ENCODE results near the gene PACSIN3.
"Not testable (repeated sequence)": the region's sequence is repeated elsewhere in the genome, so short reads cannot be mapped to it uniquely, and the experiment has no call there.

PACSIN3 gene
- long read RNA-seq, donor 1, partial matches to known transcripts = 0 of 3 reads
- long read RNA-seq, donor 1, other reads (novel, unspliced or antisense) = 0 of 3 reads
- long read RNA-seq, donor 2, transcript PACSIN3-201 (11 exons, 1,843 nt) = major isoform, 6 of 6 reads
- long read RNA-seq, donor 2, partial matches to known transcripts = 0 of 6 reads
- long read RNA-seq, donor 2, other reads (novel, unspliced or antisense) = 0 of 6 reads
- long read RNA-seq, donor 3, partial matches to known transcripts = 0 of 1 reads
- long read RNA-seq, donor 3, other reads (novel, unspliced or antisense) = 0 of 1 reads
- long read RNA-seq, donor 4, partial matches to known transcripts = 12 of 14 reads
- long read RNA-seq, donor 4, other reads (novel, unspliced or antisense) = 0 of 14 reads
- long read RNA-seq, donor 5, partial matches to known transcripts = 8 of 10 reads
- long read RNA-seq, donor 5, other reads (novel, unspliced or antisense) = 0 of 10 reads
- long read RNA-seq, donor 6, partial matches to known transcripts = 0 of 4 reads
- long read RNA-seq, donor 6, other reads (novel, unspliced or antisense) = 0 of 4 reads
- long read RNA-seq, donor 7, transcript PACSIN3-201 (11 exons, 1,843 nt) = major isoform, 5 of 5 reads
- long read RNA-seq, donor 7, partial matches to known transcripts = 0 of 5 reads
- long read RNA-seq, donor 7, other reads (novel, unspliced or antisense) = 0 of 5 reads
- long read RNA-seq, donor 8, transcript PACSIN3-201 (11 exons, 1,843 nt) = major isoform, 6 of 15 reads
- long read RNA-seq, donor 8, partial matches to known transcripts = 9 of 15 reads
- long read RNA-seq, donor 8, other reads (novel, unspliced or antisense) = 0 of 15 reads

GRCh38 chr11:47186076-47186699 lies at the start of gene PACSIN3:
Gene PACSIN3 (minus strand): TSS chr11:47186434. CDS start chr11:47182727, 3,707 bp downstream.
- DNase-seq = no peak

GRCh38 chr11:47235163-47235562 lies 48.9 kb upstream of the PACSIN3 start:
- DNase-seq = no peak

- no peak for DNase-seq
Observed at GRCh38 chr11:47234669-47235100, 48.5 kb upstream of the PACSIN3 start.

- no peak for DNase-seq
Observed at GRCh38 chr11:47233989-47234668, 47.9 kb upstream of the PACSIN3 start.

GRCh38 chr11:47233051-47233450 lies 46.8 kb upstream of the PACSIN3 start:
- no peak for DNase-seq

GRCh38 chr11:47229161-47229560 lies 42.9 kb upstream of the PACSIN3 start:
- no peak for DNase-seq

GRCh38 chr11:47225552-47226400 lies 39.5 kb upstream of the PACSIN3 start:
- DNase-seq = no peak

- no peak for DNase-seq
Observed at GRCh38 chr11:47222696-47223095, 36.5 kb upstream of the PACSIN3 start.

- DNase-seq = no peak
Observed at GRCh38 chr11:47220401-47220821, 34.2 kb upstream of the PACSIN3 start.

GRCh38 chr11:47216121-47216798 lies 30.0 kb upstream of the PACSIN3 start:
- peak; percentile 55 for DNase-seq

- DNase-seq = no peak
Observed at GRCh38 chr11:47215366-47215910, 29.2 kb upstream of the PACSIN3 start.

- DNase-seq = no peak
Observed at GRCh38 chr11:47213950-47214565, 27.8 kb upstream of the PACSIN3 start.

GRCh38 chr11:47212938-47213337 lies 26.7 kb upstream of the PACSIN3 start:
- no peak for DNase-seq

- no peak for DNase-seq
Observed at GRCh38 chr11:47208628-47209027, 22.4 kb upstream of the PACSIN3 start.

GRCh38 chr11:47208008-47208552 lies 21.8 kb upstream of the PACSIN3 start:
- not testable (repeated sequence) for DNase-seq

GRCh38 chr11:47207459-47207858 lies 21.2 kb upstream of the PACSIN3 start:
- no peak for DNase-seq

GRCh38 chr11:47206577-47206976 lies 20.3 kb upstream of the PACSIN3 start:
- DNase-seq = not testable (repeated sequence)

GRCh38 chr11:47204637-47204989 lies 18.4 kb upstream of the PACSIN3 start:
- no peak for DNase-seq

- DNase-seq = no peak
Observed at GRCh38 chr11:47202576-47202975, 16.3 kb upstream of the PACSIN3 start.

- no peak for DNase-seq
Observed at GRCh38 chr11:47201015-47201414, 14.8 kb upstream of the PACSIN3 start.
